ENCODE data around the gene HOXA3.

The HOXA3 gene

DNA sequence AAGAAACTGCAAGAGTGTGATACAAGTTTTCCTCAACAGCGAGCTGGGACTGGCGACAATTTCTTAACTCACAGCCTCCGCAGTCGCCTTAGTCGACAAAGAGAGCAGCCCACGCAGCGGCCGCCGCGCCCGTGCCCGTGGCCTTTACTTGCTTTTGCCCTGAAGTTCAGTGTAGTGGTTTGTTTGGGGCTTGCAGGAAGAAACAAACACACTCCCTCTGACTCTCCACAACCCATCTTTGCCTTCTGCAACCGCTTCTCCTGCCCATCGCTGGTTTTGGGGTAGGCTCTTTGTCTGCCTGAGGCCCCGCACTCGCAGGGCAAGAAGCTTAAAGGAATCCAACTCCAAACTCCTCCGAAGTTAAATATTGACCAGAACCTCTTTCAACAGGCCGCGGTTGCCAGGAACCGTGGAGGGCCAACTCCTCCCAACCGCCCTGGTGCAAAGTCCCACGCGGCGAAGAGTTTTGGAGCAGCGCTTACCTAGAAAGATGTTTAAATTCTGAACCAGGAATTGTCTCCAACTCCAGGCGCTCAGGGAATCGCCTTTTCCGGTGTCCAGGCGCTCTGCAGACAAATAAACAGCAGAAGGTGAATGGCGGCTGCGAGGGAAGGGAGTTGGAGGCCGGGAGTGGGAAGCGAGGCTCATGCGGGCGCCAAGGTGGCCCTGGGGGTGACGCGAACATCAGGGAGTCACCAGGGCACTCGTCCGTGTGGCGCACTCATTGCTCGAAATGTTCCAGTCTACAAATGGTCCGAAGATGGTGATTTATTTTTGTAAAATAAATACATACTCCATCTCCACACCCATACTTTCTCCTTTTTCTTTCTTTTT lies 30.1 kb downstream of the HOXA3 start:
- Histone ChIP-seq H3K4me1 (ENCODE audit: control insufficient read depth, low read length) (no peaks in the 10 kb centered on the region), H3K4me2 (ENCODE audit: low read length) (no peak overlapping the region), H3K79me2 (ENCODE audit: control insufficient read depth, low read length) (no peaks in the 10 kb centered on the region), H3K36me3 (ENCODE audit: control insufficient read depth, low read length) (no peaks in the 10 kb centered on the region), H3F3A (ENCODE audit: control insufficient read depth, insufficient read depth) (no peaks in the 10 kb centered on the region), H3K4me3 (ENCODE audit: low read length) (no peak overlapping the region), H4K20me1 (ENCODE audit: control insufficient read depth, insufficient read depth, low read depth, low read length) (no peaks in the 10 kb centered on the region), H3K27me3 (ENCODE audit: control insufficient read depth, low read length) (peaks cover 20% of the 10 kb centered on the region), H3K9me3 (ENCODE audit: control insufficient read depth, insufficient read depth, low read length) (no peaks in the 10 kb centered on the region), H3K9me2 (replicated peaks; ENCODE audit: control insufficient read depth, low read length) (no peaks in the 10 kb centered on the region), H3K27ac (ENCODE audit: low read depth, low read length) (no peak overlapping the region)
- no peak for TF ChIP-seq EZH2phosphoT487 (IDR thresholded peaks at IDR 0.05; ENCODE audit: borderline replicate concordance, low read length)
- TF ChIP-seq, protein P1, sequence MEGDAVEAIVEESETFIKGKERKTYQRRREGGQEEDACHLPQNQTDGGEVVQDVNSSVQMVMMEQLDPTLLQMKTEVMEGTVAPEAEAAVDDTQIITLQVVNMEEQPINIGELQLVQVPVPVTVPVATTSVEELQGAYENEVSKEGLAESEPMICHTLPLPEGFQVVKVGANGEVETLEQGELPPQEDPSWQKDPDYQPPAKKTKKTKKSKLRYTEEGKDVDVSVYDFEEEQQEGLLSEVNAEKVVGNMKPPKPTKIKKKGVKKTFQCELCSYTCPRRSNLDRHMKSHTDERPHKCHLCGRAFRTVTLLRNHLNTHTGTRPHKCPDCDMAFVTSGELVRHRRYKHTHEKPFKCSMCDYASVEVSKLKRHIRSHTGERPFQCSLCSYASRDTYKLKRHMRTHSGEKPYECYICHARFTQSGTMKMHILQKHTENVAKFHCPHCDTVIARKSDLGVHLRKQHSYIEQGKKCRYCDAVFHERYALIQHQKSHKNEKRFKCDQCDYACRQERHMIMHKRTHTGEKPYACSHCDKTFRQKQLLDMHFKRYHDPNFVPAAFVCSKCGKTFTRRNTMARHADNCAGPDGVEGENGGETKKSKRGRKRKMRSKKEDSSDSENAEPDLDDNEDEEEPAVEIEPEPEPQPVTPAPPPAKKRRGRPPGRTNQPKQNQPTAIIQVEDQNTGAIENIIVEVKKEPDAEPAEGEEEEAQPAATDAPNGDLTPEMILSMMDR (IDR thresholded peaks at IDR 0.05; ENCODE audit: low read depth, low read length, poor library complexity, severe bottlenecking): no peak

DNA sequence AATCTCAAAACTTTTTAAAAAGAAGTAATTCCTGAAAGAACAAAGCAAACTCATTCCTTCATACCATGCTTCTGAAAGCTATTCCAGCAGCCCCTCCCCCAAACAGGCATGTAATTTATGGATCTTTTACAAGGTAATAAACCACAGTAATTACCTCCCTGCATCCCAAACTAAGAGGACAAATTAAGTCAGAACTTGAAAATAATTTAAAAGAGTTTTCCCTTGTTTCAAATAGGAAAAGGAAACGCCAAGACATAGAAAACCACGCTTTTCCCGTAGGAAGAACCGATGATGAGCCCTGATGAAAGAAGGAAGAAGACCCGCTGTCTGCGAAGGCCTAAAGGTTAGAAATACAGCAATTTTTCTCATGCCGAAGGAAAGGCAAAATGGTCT lies 30.7 kb downstream of the HOXA3 start:
- H3K4me2 ChIP-seq (ENCODE audit: low read length): no peak overlapping the region
- H3K27ac ChIP-seq (ENCODE audit: low read depth, low read length): no peak overlapping the region
- no peaks in the 10 kb centered on the region for H3K9me3 ChIP-seq (ENCODE audit: control insufficient read depth, insufficient read depth, low read length)
- no peaks in the 10 kb centered on the region for H4K20me1 ChIP-seq (ENCODE audit: control insufficient read depth, insufficient read depth, low read depth, low read length)
- H3K9me2 ChIP-seq (replicated peaks; ENCODE audit: control insufficient read depth, low read length): no peaks in the 10 kb centered on the region
- no peaks in the 10 kb centered on the region for H3F3A ChIP-seq (ENCODE audit: control insufficient read depth, insufficient read depth)
- TF ChIP-seq, protein P1 (IDR thresholded peaks at IDR 0.05; ENCODE audit: low read depth, low read length, poor library complexity, severe bottlenecking): no peak
- no peak for TF ChIP-seq EZH2phosphoT487 (IDR thresholded peaks at IDR 0.05; ENCODE audit: borderline replicate concordance, low read length)
- H3K27me3 ChIP-seq (ENCODE audit: control insufficient read depth, low read length): peaks cover 13% of the 10 kb centered on the region
- no peak overlapping the region for H3K4me3 ChIP-seq (ENCODE audit: low read length)
- no peaks in the 10 kb centered on the region for H3K36me3 ChIP-seq (ENCODE audit: control insufficient read depth, low read length)
- H3K79me2 ChIP-seq (ENCODE audit: control insufficient read depth, low read length): no peaks in the 10 kb centered on the region
- H3K4me1 ChIP-seq (ENCODE audit: control insufficient read depth, low read length): no peaks in the 10 kb centered on the region

DNA sequence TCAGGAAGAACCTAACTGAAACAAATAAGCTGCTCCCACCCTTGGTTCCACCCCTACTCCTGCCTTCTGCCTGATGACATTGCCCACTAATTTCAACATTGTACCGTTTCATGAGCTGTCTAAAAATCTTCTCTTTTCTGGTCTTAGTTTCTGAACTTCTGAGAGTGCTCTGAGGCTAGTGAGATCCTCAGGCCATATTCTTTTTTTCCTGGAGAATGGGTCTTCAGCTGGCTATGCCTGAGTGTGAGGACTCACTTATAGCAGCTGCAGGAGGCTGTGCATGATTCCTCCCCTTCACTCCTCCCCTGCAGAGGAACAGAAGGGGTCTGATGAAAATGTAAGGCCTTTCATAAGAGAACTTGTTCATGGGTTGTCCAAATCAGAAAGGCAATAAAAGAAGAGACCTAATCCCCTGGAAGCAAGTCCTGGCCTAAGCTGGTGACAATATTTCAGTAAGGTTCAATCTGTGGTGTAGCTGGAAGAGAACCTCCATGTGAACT lies 32.9 kb downstream of the HOXA3 start:
- Histone ChIP-seq H3K79me2 (ENCODE audit: control insufficient read depth, low read length) (no peaks in the 10 kb centered on the region), H4K20me1 (ENCODE audit: control insufficient read depth, insufficient read depth, low read depth, low read length) (no peaks in the 10 kb centered on the region), H3K27me3 (ENCODE audit: control insufficient read depth, low read length) (no peaks in the 10 kb centered on the region), H3K4me2 (ENCODE audit: low read length) (no peak overlapping the region), H3F3A (ENCODE audit: control insufficient read depth, insufficient read depth) (no peaks in the 10 kb centered on the region), H3K9me2 (replicated peaks; ENCODE audit: control insufficient read depth, low read length) (no peaks in the 10 kb centered on the region), H3K4me3 (ENCODE audit: low read length) (no peak overlapping the region), H3K9me3 (ENCODE audit: control insufficient read depth, insufficient read depth, low read length) (no peaks in the 10 kb centered on the region), H3K27ac (ENCODE audit: low read depth, low read length) (no peak overlapping the region), H3K4me1 (ENCODE audit: control insufficient read depth, low read length) (no peaks in the 10 kb centered on the region), H3K36me3 (ENCODE audit: control insufficient read depth, low read length) (no peaks in the 10 kb centered on the region)
- no peak for TF ChIP-seq EZH2phosphoT487 (IDR thresholded peaks at IDR 0.05; ENCODE audit: borderline replicate concordance, low read length)
- TF ChIP-seq, protein P1 (IDR thresholded peaks at IDR 0.05; ENCODE audit: low read depth, low read length, poor library complexity, severe bottlenecking): no peak

All from DOHH2 (cell line).